Activated CD8-positive, alpha-beta memory T cell treated with anti-CD3 and anti-CD28 coated beads, Interleukin-2, amount 10 ng/mL, durations not matched to agents 7 days and 5 days (primary cell): Measurements from ENCODE around the gene FAM13B. TPM values are rescaled to one million over a fixed set of nuclear protein-coding genes. Genes with fewer than 3 reads are reported as not detected.
A peak's percentile ranks its signal among the peaks of the same experiment; 100 is the strongest.
"Not testable (repeated sequence)": the region's sequence is repeated elsewhere in the genome, so short reads cannot be mapped to it uniquely, and the experiment has no call there.

Source experiments
- ATAC-seq: fragments of 150-1000 bp; cut with Tn5 transposase; one replicate; pipeline ENCODE4 v1.10.0; 2021; ENCODE audit warnings: moderate library complexity
- CTCF ChIA-PET: fragments of 350-600 bp; sonication (Branson Sonifier 250); formaldehyde crosslinking; loops from one replicate; lab custom pipeline; 2021; ENCODE audit warnings: antibody characterized with exemption; lab: Charles Lee
- DNase-seq: peaks from one replicate; pipeline ENCODE4 v3.0.0-alpha.2; 2020
- H3K27ac Mint-ChIP-seq: one replicate; pipeline ENCODE4 v1.8.0; 2021; ENCODE audit warnings: mild to moderate bottlenecking, mixed read lengths
- H3K27me3 Mint-ChIP-seq: one replicate; pipeline ENCODE4 v1.8.0; 2021; ENCODE audit warnings: mixed read lengths
- H3K36me3 Mint-ChIP-seq: one replicate; pipeline ENCODE4 v1.8.0; 2021; ENCODE audit warnings: mild to moderate bottlenecking, mixed read lengths
- H3K4me1 Mint-ChIP-seq: one replicate; pipeline ENCODE4 v1.8.0; 2021; ENCODE audit warnings: mixed read lengths
- H3K4me3 Mint-ChIP-seq: one replicate; pipeline ENCODE4 v1.8.0; 2021; ENCODE audit warnings: mild to moderate bottlenecking, moderate library complexity, mixed read lengths
- H3K9me3 Mint-ChIP-seq: one replicate; pipeline ENCODE4 v1.8.0; 2022; ENCODE audit warnings: low read depth, mixed read lengths
- total RNA-seq, 2 experiments: library from RNA; stranded (reverse); gene quantifications; one replicate each; pipeline ENCODE4 v1.2.3, GENCODE V29; 2021

FAM13B gene
- total RNA-seq, 2 experiments from 2014 or later: 31.4 to 38.8 TPM

- H3K27ac Mint-ChIP-seq: no peak overlapping the region
- no peaks in the 10 kb centered on the region for H3K36me3 Mint-ChIP-seq
- H3K4me3 Mint-ChIP-seq: no peak overlapping the region
- CTCF ChIA-PET: interaction anchor here (0.9 to 1.6 kb wide), 4 partner anchors 11 to 23 kb away, joined by 3 to 6 read pairs (median 5); no protein-coding TSS in a partner anchor
- ATAC-seq (no peak), DNase-seq (no peak)
- H3K4me1 Mint-ChIP-seq: peaks cover 11% of the 10 kb centered on the region
- H3K9me3 Mint-ChIP-seq: no peaks in the 10 kb centered on the region
- peaks cover 17% of the 10 kb centered on the region for H3K27me3 Mint-ChIP-seq
Measured at GRCh38 chr5:138053554-138053953, 20.7 kb upstream of the FAM13B start.

GRCh38 chr5:138052718-138053117 is 19.8 kb upstream of the FAM13B start:
- peaks cover 11% of the 10 kb centered on the region for H3K4me1 Mint-ChIP-seq
- H3K4me3 Mint-ChIP-seq, ATAC-seq, H3K36me3 Mint-ChIP-seq, DNase-seq, H3K9me3 Mint-ChIP-seq, H3K27ac Mint-ChIP-seq: not testable (repeated sequence)
- H3K27me3 Mint-ChIP-seq: peaks cover 17% of the 10 kb centered on the region
- CTCF ChIA-PET: interaction anchor here (1.4 to 1.6 kb wide), 2 partner anchors 12 to 16 kb away, joined by 4 to 6 read pairs; no protein-coding TSS in a partner anchor

GRCh38 chr5:138051441-138052296 is 18.8 kb upstream of the FAM13B start:
- peaks cover 17% of the 10 kb centered on the region for H3K27me3 Mint-ChIP-seq
- H3K9me3 Mint-ChIP-seq: no peaks in the 10 kb centered on the region
- no peaks in the 10 kb centered on the region for H3K36me3 Mint-ChIP-seq
- no peak overlapping the region for H3K27ac Mint-ChIP-seq
- H3K4me1 Mint-ChIP-seq: peaks cover 8% of the 10 kb centered on the region
- no peak overlapping the region for H3K4me3 Mint-ChIP-seq
- ATAC-seq (no peak), DNase-seq (no peak)
- CTCF ChIA-PET: interaction anchor here (1.4 kb wide), 1 partner anchor 17 kb away, joined by 4 read pairs; no protein-coding TSS in a partner anchor

GRCh38 chr5:138045283-138045682 is 12.4 kb upstream of the FAM13B start:
- H3K27ac Mint-ChIP-seq, CTCF ChIA-PET, H3K4me3 Mint-ChIP-seq, ATAC-seq, DNase-seq, H3K9me3 Mint-ChIP-seq, H3K4me1 Mint-ChIP-seq, H3K36me3 Mint-ChIP-seq, H3K27me3 Mint-ChIP-seq: not testable (repeated sequence)

- DNase-seq (no peak), ATAC-seq (no peak)
- CTCF ChIA-PET: interaction anchor here (0.8 to 12.7 kb wide), 10 partner anchors 12 to 260 kb away, joined by 3 to 244 read pairs (median 4); no protein-coding TSS in a partner anchor
- H3K36me3 Mint-ChIP-seq: no peaks in the 10 kb centered on the region
- no peaks in the 10 kb centered on the region for H3K27me3 Mint-ChIP-seq
- peaks cover 25% of the 10 kb centered on the region for H3K4me1 Mint-ChIP-seq
- H3K4me3 Mint-ChIP-seq: no peak overlapping the region
- no peaks in the 10 kb centered on the region for H3K9me3 Mint-ChIP-seq
- H3K27ac Mint-ChIP-seq: no peak overlapping the region
Measured at GRCh38 chr5:138038826-138039225, 5.9 kb upstream of the FAM13B start.

GRCh38 chr5:138037907-138038633 is 5.2 kb upstream of the FAM13B start:
- CTCF ChIA-PET: interaction anchor here (0.7 to 12.7 kb wide), 13 partner anchors 11 to 259 kb away, joined by 3 to 244 read pairs (median 4); no protein-coding TSS in a partner anchor
- Mint-ChIP-seq H3K36me3 (no peaks in the 10 kb centered on the region), H3K9me3 (no peaks in the 10 kb centered on the region), H3K4me3 (no peak overlapping the region), H3K27ac (no peak overlapping the region), H3K27me3 (no peaks in the 10 kb centered on the region), H3K4me1 (peaks cover 31% of the 10 kb centered on the region)
- DNase-seq: no peak
- ATAC-seq: no peak

- no peak overlapping the region for H3K27ac Mint-ChIP-seq
- CTCF ChIA-PET: interaction anchor here (0.7 to 12.7 kb wide), 14 partner anchors 11 to 259 kb away, joined by 3 to 244 read pairs (median 10); no protein-coding TSS in a partner anchor
- H3K4me1 Mint-ChIP-seq: peaks cover 28% of the 10 kb centered on the region
- no peaks in the 10 kb centered on the region for H3K9me3 Mint-ChIP-seq
- H3K36me3 Mint-ChIP-seq: peaks cover under 1% of the 10 kb centered on the region
- no peaks in the 10 kb centered on the region for H3K27me3 Mint-ChIP-seq
- DNase-seq (no peak), ATAC-seq (no peak)
- no peak overlapping the region for H3K4me3 Mint-ChIP-seq
Measured at GRCh38 chr5:138037271-138037670, 4.4 kb upstream of the FAM13B start.

GRCh38 chr5:138035605-138036537 is 3.0 kb upstream of the FAM13B start:
- peak; percentile 81 for DNase-seq
- Mint-ChIP-seq H3K36me3 (peaks cover 12% of the 10 kb centered on the region), H3K9me3 (no peaks in the 10 kb centered on the region), H3K4me3 (no peak overlapping the region), H3K27me3 (no peaks in the 10 kb centered on the region), H3K27ac (peak overlapping the region; percentile 18), H3K4me1 (peaks cover 32% of the 10 kb centered on the region)
- peak; percentile 51 for ATAC-seq
- CTCF ChIA-PET: interaction anchor here (0.6 to 12.7 kb wide), 28 partner anchors 9 to 281 kb away, joined by 3 to 244 read pairs (median 5); partner anchors contain the start of genes BRD8, KIF20A and NME5

GRCh38 chr5:138033907-138034306 is 1.0 kb upstream of the FAM13B start:
- peak overlapping the region; percentile 96 for H3K4me3 Mint-ChIP-seq
- ATAC-seq (no peak), DNase-seq (no peak)
- no peaks in the 10 kb centered on the region for H3K27me3 Mint-ChIP-seq
- no peaks in the 10 kb centered on the region for H3K9me3 Mint-ChIP-seq
- peak overlapping the region; percentile 98 for H3K27ac Mint-ChIP-seq
- H3K36me3 Mint-ChIP-seq: peaks cover 21% of the 10 kb centered on the region
- CTCF ChIA-PET: interaction anchor here (1.4 to 12.7 kb wide), 5 partner anchors 31 to 280 kb away, joined by 3 to 244 read pairs (median 7); partner anchors contain the start of gene HNRNPA0
- H3K4me1 Mint-ChIP-seq: peaks cover 50% of the 10 kb centered on the region

GRCh38 chr5:138033386-138033808 is 518 bp upstream of the FAM13B start:
- H3K4me3 Mint-ChIP-seq: peak overlapping the region; percentile 96
- peaks cover 54% of the 10 kb centered on the region for H3K4me1 Mint-ChIP-seq
- H3K27me3 Mint-ChIP-seq: no peaks in the 10 kb centered on the region
- no peak for ATAC-seq
- DNase-seq: peak; percentile 41
- peaks cover 23% of the 10 kb centered on the region for H3K36me3 Mint-ChIP-seq
- CTCF ChIA-PET: interaction anchor here (1.1 to 12.7 kb wide), 6 partner anchors 32 to 280 kb away, joined by 3 to 244 read pairs (median 6); partner anchors contain the start of gene HNRNPA0
- H3K9me3 Mint-ChIP-seq: no peaks in the 10 kb centered on the region
- H3K27ac Mint-ChIP-seq: peak overlapping the region; percentile 98

GRCh38 chr5:138032028-138032571 is 779 bp downstream of the FAM13B start:
- H3K4me3 Mint-ChIP-seq: peak overlapping the region; percentile 96
- H3K4me1 Mint-ChIP-seq: peaks cover 60% of the 10 kb centered on the region
- peaks cover 36% of the 10 kb centered on the region for H3K36me3 Mint-ChIP-seq
- H3K27ac Mint-ChIP-seq: peak overlapping the region; percentile 98
- no peaks in the 10 kb centered on the region for H3K9me3 Mint-ChIP-seq
- CTCF ChIA-PET: interaction anchor here (1.4 to 12.7 kb wide), 4 partner anchors 33 to 254 kb away, joined by 3 to 244 read pairs (median 6); no protein-coding TSS in a partner anchor
- ATAC-seq (peak; percentile 56), DNase-seq (peak; percentile 86)
- H3K27me3 Mint-ChIP-seq: no peaks in the 10 kb centered on the region

GRCh38 chr5:138029944-138030343 is 2.9 kb downstream of the FAM13B start:
- Mint-ChIP-seq H3K4me3 (peak overlapping the region; percentile 96), H3K4me1 (peaks cover 66% of the 10 kb centered on the region), H3K9me3 (no peaks in the 10 kb centered on the region), H3K36me3 (peaks cover 40% of the 10 kb centered on the region), H3K27ac (peak overlapping the region; percentile 72), H3K27me3 (no peaks in the 10 kb centered on the region)
- no peak for DNase-seq
- CTCF ChIA-PET: interaction anchor here (0.6 to 1.9 kb wide), 5 partner anchors 35 to 279 kb away, joined by 3 to 5 read pairs (median 4); no protein-coding TSS in a partner anchor
- no peak for ATAC-seq
